HEK293 (cell line): ENCODE results near the gene IL5.

Source experiments
- CTCF ChIA-PET: fragments of 350-600 bp; formaldehyde crosslinking; extraction: SDS; loops from one replicate; lab custom pipeline; 2021; ENCODE audit warnings: antibody characterized with exemption; lab: Yijun Ruan, JAX
- POLR2A ChIA-PET: fragments of 300-600 bp; formaldehyde crosslinking; extraction: SDS; loops from one replicate; lab custom pipeline; 2020; ENCODE audit warnings: antibody characterized with exemption, inconsistent platforms; lab: Yijun Ruan, JAX
- H3K27ac ChIP-seq: fragments of 200-500 bp; sonication (Bioruptor generic); 2 replicates; pipeline ENCODE4 v1.5.1; 2014; ENCODE audit warnings: low read depth, low read length, control low read depth, inconsistent platforms; ENCODE audit errors: extremely low read depth
- H3K36me3 ChIP-seq, 2 experiments: fragments of 200-500 bp in 1 of 2; sonication (Bioruptor generic) in 1 of 2; 1 replicate in 1 of 2; 2 replicates in 1 of 2; pipeline ENCODE4 v1.5.1; 2014 to 2017; ENCODE audit warnings: inconsistent platforms in 2 of 2, low read length in 2 of 2; ENCODE audit not compliant: control insufficient read depth in 2 of 2, insufficient read depth in 1 of 2
- H3K4me1 ChIP-seq: fragments of 200-500 bp; sonication (Bioruptor generic); 2 replicates; pipeline ENCODE4 v1.5.1; 2014; ENCODE audit warnings: mild to moderate bottlenecking, low read length, inconsistent platforms; ENCODE audit not compliant: control insufficient read depth, insufficient read depth
- H3K4me3 ChIP-seq: 2 replicates; pipeline ENCODE4 v1.5.1; 2011; ENCODE audit warnings: low read depth, mild to moderate bottlenecking, control low read depth, low read length, moderate library complexity
- H3K9me3 ChIP-seq: fragments of 200-500 bp; sonication (Bioruptor generic); 2 replicates; pipeline ENCODE4 v1.5.1; 2014; ENCODE audit warnings: low read depth, low read length, inconsistent platforms; ENCODE audit not compliant: control insufficient read depth, insufficient read depth
- EGR2 ChIP-seq: fragments of 450-650 bp; formaldehyde crosslinking; IDR thresholded peaks from 2 replicates; pipeline ENCODE4 v1.5.1; 2016; ENCODE audit warnings: low read depth, missing biosample characterization, missing genetic modification characterization
- GLIS2 ChIP-seq: fragments of 450-650 bp; formaldehyde crosslinking; IDR thresholded peaks from 2 replicates; pipeline ENCODE4 v1.5.1; 2016; ENCODE audit warnings: missing biosample characterization, missing genetic modification characterization
- HOXC10 ChIP-seq: sonication (generic); formaldehyde crosslinking; IDR thresholded peaks from 2 replicates; pipeline ENCODE4 v1.8.1; 2023; ENCODE audit warnings: mild to moderate bottlenecking, missing genetic modification reagents
- KLF10 ChIP-seq: fragments of 450-650 bp; IDR thresholded peaks from 2 replicates; pipeline ENCODE4 v1.5.1; 2018; ENCODE audit warnings: missing biosample characterization, mild to moderate bottlenecking, missing genetic modification characterization
- KLF7 ChIP-seq: fragments of 450-650 bp; formaldehyde crosslinking; IDR thresholded peaks from 2 replicates; pipeline ENCODE4 v1.5.1; 2016; ENCODE audit warnings: missing biosample characterization, missing genetic modification characterization, borderline replicate concordance
- KLF8 ChIP-seq: fragments of 450-650 bp; formaldehyde crosslinking; IDR thresholded peaks from 2 replicates; pipeline ENCODE4 v1.5.1; 2016; ENCODE audit warnings: missing biosample characterization, missing genetic modification characterization
- KLF9 ChIP-seq: fragments of 450-650 bp; formaldehyde crosslinking; IDR thresholded peaks from 2 replicates; pipeline ENCODE4 v1.5.1; 2016; ENCODE audit warnings: missing biosample characterization, missing genetic modification characterization, low read depth
- RBAK ChIP-seq: fragments of 450-650 bp; formaldehyde crosslinking; IDR thresholded peaks from 2 replicates; pipeline ENCODE4 v1.5.1; 2016; ENCODE audit warnings: missing biosample characterization, missing genetic modification characterization
- SCRT2 ChIP-seq: fragments of 450-650 bp; formaldehyde crosslinking; IDR thresholded peaks from 2 replicates; pipeline ENCODE4 v1.5.1; 2016; ENCODE audit warnings: missing biosample characterization, missing genetic modification characterization
- SP2 ChIP-seq: fragments of 450-650 bp; formaldehyde crosslinking; IDR thresholded peaks from 2 replicates; pipeline ENCODE4 v1.5.1; 2016; ENCODE audit warnings: missing biosample characterization, missing genetic modification characterization
- SP3 ChIP-seq: fragments of 450-650 bp; formaldehyde crosslinking; IDR thresholded peaks from 2 replicates; pipeline ENCODE4 v1.5.1; 2016; ENCODE audit warnings: missing biosample characterization, missing genetic modification characterization
- ZBTB1 ChIP-seq: fragments of 450-650 bp; formaldehyde crosslinking; IDR thresholded peaks from 2 replicates; pipeline ENCODE4 v1.5.1; 2016; ENCODE audit warnings: missing biosample characterization, missing genetic modification characterization
- ZBTB48 ChIP-seq: fragments of 450-650 bp; formaldehyde crosslinking; IDR thresholded peaks from 2 replicates; pipeline ENCODE4 v1.5.1; 2016; ENCODE audit warnings: missing biosample characterization, missing genetic modification characterization
- ZFP37 ChIP-seq: fragments of 450-650 bp; formaldehyde crosslinking; IDR thresholded peaks from 2 replicates; pipeline ENCODE4 v1.5.1; 2016; ENCODE audit warnings: missing biosample characterization, missing genetic modification characterization
- ZNF10 ChIP-seq: fragments of 450-650 bp; formaldehyde crosslinking; IDR thresholded peaks from 2 replicates; pipeline ENCODE4 v1.5.1; 2017; ENCODE audit warnings: missing biosample characterization, missing genetic modification characterization
- ZNF155 ChIP-seq: fragments of 450-650 bp; formaldehyde crosslinking; IDR thresholded peaks from 2 replicates; pipeline ENCODE4 v1.5.1; 2016; ENCODE audit warnings: missing biosample characterization, missing genetic modification characterization
- ZNF214 ChIP-seq: fragments of 450-650 bp; formaldehyde crosslinking; IDR thresholded peaks from 2 replicates; pipeline ENCODE4 v1.5.1; 2017; ENCODE audit warnings: missing biosample characterization, mild to moderate bottlenecking, missing genetic modification characterization, borderline replicate concordance
- ZNF24 ChIP-seq: fragments of 450-650 bp; formaldehyde crosslinking; IDR thresholded peaks from 2 replicates; pipeline ENCODE4 v1.5.1; 2016; ENCODE audit warnings: missing biosample characterization, missing genetic modification characterization
- ZNF266 ChIP-seq: fragments of 450-650 bp; formaldehyde crosslinking; IDR thresholded peaks from 2 replicates; pipeline ENCODE4 v1.5.1; 2016; ENCODE audit warnings: missing biosample characterization, missing genetic modification characterization, low read depth
- ZNF335 ChIP-seq: fragments of 450-650 bp; formaldehyde crosslinking; conservative IDR thresholded peaks from 2 replicates; pipeline ENCODE4 v1.5.1; 2016; ENCODE audit warnings: missing biosample characterization, missing genetic modification characterization
- ZNF37A ChIP-seq: fragments of 450-650 bp; IDR thresholded peaks from 2 replicates; pipeline ENCODE4 v1.5.1; 2018; ENCODE audit warnings: missing biosample characterization, missing genetic modification characterization
- ZNF501 ChIP-seq: fragments of 450-650 bp; formaldehyde crosslinking; IDR thresholded peaks from 2 replicates; pipeline ENCODE4 v1.5.1; 2016; ENCODE audit warnings: missing biosample characterization, missing genetic modification characterization
- ZNF549 ChIP-seq: fragments of 450-650 bp; IDR thresholded peaks from 2 replicates; pipeline ENCODE4 v1.5.1; 2018; ENCODE audit warnings: missing biosample characterization, missing genetic modification characterization, mild to moderate bottlenecking, inconsistent platforms, moderate library complexity
- ZNF596 ChIP-seq: fragments of 450-650 bp; IDR thresholded peaks from 2 replicates; pipeline ENCODE4 v1.5.0; 2018; ENCODE audit warnings: missing biosample characterization, mild to moderate bottlenecking, missing genetic modification characterization, moderate library complexity
- ZNF600 ChIP-seq: fragments of 450-650 bp; formaldehyde crosslinking; IDR thresholded peaks from 2 replicates; pipeline ENCODE4 v1.5.1; 2016; ENCODE audit warnings: missing biosample characterization, missing genetic modification characterization
- ZNF747 ChIP-seq: fragments of 450-650 bp; formaldehyde crosslinking; IDR thresholded peaks from 2 replicates; pipeline ENCODE4 v1.5.1; 2016; ENCODE audit warnings: missing biosample characterization, missing genetic modification characterization
- ZNF768 ChIP-seq: fragments of 450-650 bp; formaldehyde crosslinking; IDR thresholded peaks from 2 replicates; pipeline ENCODE4 v1.5.1; 2018; ENCODE audit warnings: missing biosample characterization, mild to moderate bottlenecking, missing genetic modification characterization
- ZSCAN30 ChIP-seq: fragments of 450-650 bp; IDR thresholded peaks from 2 replicates; pipeline ENCODE4 v1.5.1; 2018; ENCODE audit warnings: missing biosample characterization, mild to moderate bottlenecking, missing genetic modification characterization, moderate library complexity
- TF ChIP-seq, protein P1 (sequence below): fragments of 450-650 bp; formaldehyde crosslinking; IDR thresholded peaks from 2 replicates; pipeline ENCODE4 v1.5.1; 2016; ENCODE audit warnings: missing biosample characterization, missing genetic modification characterization
- TF ChIP-seq, protein P2 (sequence below): fragments of 450-650 bp; formaldehyde crosslinking; IDR thresholded peaks from 2 replicates; pipeline ENCODE4 v1.5.1; 2016; ENCODE audit warnings: missing biosample characterization, missing genetic modification characterization
- TF ChIP-seq, protein P3 (sequence below): sonication (generic); formaldehyde crosslinking; IDR thresholded peaks from 2 replicates; pipeline ENCODE4 v1.8.1; 2022; ENCODE audit warnings: mild to moderate bottlenecking, moderate library complexity, missing genetic modification reagents

The IL5 gene

DNA sequence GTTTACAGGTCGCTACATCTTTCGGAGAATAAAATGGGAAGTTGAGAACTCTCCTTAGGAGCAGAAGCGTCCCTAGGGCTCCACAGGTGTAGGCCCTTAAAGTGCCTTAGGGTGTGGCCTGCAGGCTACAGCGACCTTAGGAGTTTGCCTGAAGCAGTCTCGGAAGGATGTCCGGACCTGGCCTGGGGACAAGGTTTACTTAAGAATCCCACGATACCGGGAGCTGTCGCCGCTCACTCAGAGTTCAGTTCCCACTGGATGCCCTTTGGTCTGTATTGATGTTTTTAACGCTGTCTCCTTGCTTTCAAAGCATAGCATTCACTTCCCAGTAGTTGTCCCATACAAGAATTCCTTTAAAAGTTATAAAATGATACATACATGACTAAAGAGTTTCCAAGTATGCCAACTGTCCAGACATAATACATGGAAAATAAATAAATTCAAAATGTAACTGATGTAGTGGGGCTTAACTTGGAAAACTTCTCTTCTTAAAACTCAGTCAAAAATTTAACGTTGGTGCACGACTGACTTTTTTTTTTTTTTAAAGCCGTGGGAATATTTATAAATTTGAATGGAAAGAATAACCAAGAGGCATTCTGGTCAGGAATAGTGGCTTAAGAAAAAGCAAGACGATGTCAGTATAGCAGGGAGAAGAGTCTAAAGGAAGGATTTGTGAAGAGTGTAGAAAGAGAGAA is 14.3 kb upstream of the IL5 start (continued):
- TF ChIP-seq, protein P1, sequence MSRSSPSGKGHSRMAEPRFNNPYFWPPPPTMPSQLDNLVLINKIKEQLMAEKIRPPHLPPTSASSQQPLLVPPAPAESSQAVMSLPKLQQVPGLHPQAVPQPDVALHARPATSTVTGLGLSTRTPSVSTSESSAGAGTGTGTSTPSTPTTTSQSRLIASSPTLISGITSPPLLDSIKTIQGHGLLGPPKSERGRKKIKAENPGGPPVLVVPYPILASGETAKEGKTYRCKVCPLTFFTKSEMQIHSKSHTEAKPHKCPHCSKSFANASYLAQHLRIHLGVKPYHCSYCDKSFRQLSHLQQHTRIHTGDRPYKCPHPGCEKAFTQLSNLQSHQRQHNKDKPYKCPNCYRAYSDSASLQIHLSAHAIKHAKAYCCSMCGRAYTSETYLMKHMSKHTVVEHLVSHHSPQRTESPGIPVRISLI, result no peak
- peak; percentile 57; the same call in 1 of the 2 replicates for TF ChIP-seq KLF7 (tag by site-specific recombination)

DNA sequence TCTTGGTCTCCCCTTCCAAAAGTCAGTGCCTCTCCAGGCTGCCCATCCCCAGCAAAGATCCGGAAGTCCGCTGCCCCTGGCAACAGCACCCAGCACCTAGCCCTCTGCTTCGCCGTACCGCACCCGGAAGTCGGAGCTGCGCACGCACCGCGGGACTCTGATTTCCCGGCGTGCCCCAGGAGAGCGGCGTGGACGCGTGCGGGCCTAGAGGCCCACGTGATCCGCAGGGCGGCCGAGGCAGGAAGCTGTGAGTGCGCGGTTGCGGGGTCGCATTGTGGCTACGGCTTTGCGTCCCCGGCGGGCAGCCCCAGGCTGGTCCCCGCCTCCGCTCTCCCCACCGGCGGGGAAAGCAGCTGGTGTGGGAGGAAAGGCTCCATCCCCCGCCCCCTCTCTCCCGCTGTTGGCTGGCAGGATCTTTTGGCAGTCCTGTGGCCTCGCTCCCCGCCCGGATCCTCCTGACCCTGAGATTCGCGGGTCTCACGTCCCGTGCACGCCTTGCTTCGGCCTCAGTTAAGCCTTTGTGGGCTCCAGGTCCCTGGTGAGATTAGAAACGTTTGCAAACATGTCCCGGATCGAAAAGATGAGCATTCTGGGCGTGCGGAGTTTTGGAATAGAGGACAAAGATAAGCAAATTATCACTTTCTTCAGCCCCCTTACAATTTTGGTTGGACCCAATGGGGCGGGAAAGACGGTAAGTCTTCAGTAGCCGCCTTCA is 13.6 kb upstream of the IL5 start, which contains the start of gene RAD50:
TSS of gene RAD50 (plus strand) at position 215 of the 715 bp plus-strand sequence. CDS start at position 563, 348 bp downstream.
- H3K36me3 ChIP-seq, result peaks cover 16 to 25% of the 10 kb centered on the region in 2 experiments
- H3K9me3 ChIP-seq, result no peaks in the 10 kb centered on the region
- H3K4me3 ChIP-seq, result peak within 1 kb of the TSS; percentile 77
- POLR2A ChIA-PET, result interaction anchor here (1.0 to 1.9 kb wide), 3 partner anchors 14 to 258 kb away, joined by 3 to 8 read pairs (median 3); no protein-coding TSS in a partner anchor
- CTCF ChIA-PET, result interaction anchor here (0.6 kb wide), 2 partner anchors 19 to 796 kb away, joined by 6 read pairs; no protein-coding TSS in a partner anchor
- H3K27ac ChIP-seq, result peak within 1 kb of the TSS; percentile 64
- peaks cover 2% of the 10 kb centered on the region; the same call in 1 of the 2 replicates for H3K4me1 ChIP-seq
- TF ChIP-seq ZNF596 (tag by site-specific recombination) (no peak), GLIS2 (tag by site-specific recombination) (peak; percentile 74), EGR2 (peak; percentile 94), ZNF214 (tag by site-specific recombination) (no peak), ZNF155 (tag by site-specific recombination) (no peak), KLF9 (peak; percentile 72), ZNF501 (tag by site-specific recombination) (peak; percentile 89), KLF10 (no peak), SP2 (tag by site-specific recombination) (peak; percentile 93), ZBTB48 (tag by site-specific recombination) (peak; percentile 64; the same call in 1 of the 2 replicates), ZNF37A (no peak), ZSCAN30 (tag by site-specific recombination) (peak; percentile 83), ZNF24 (tag by site-specific recombination) (peak; percentile 89), SCRT2 (tag by site-specific recombination) (no peak), ZFP37 (peak; percentile 88), ZNF747 (tag by site-specific recombination) (no peak), ZNF549 (no peak), SP3 (tag by site-specific recombination) (peak; percentile 72), ZNF600 (tag by site-specific recombination) (peak; percentile 79), ZNF266 (tag by site-specific recombination) (no peak), HOXC10 (no peak), RBAK (tag by site-specific recombination) (no peak), ZBTB1 (tag by site-specific recombination) (peak; percentile 100), KLF8 (tag by site-specific recombination) (peak; percentile 58; the same call in 1 of the 2 replicates), ZNF10 (tag by site-specific recombination) (peak; percentile 81), ZNF335 (tag by site-specific recombination) (peak; percentile 94), ZNF768 (tag by site-specific recombination) (no peak)
- TF ChIP-seq, protein P2, sequence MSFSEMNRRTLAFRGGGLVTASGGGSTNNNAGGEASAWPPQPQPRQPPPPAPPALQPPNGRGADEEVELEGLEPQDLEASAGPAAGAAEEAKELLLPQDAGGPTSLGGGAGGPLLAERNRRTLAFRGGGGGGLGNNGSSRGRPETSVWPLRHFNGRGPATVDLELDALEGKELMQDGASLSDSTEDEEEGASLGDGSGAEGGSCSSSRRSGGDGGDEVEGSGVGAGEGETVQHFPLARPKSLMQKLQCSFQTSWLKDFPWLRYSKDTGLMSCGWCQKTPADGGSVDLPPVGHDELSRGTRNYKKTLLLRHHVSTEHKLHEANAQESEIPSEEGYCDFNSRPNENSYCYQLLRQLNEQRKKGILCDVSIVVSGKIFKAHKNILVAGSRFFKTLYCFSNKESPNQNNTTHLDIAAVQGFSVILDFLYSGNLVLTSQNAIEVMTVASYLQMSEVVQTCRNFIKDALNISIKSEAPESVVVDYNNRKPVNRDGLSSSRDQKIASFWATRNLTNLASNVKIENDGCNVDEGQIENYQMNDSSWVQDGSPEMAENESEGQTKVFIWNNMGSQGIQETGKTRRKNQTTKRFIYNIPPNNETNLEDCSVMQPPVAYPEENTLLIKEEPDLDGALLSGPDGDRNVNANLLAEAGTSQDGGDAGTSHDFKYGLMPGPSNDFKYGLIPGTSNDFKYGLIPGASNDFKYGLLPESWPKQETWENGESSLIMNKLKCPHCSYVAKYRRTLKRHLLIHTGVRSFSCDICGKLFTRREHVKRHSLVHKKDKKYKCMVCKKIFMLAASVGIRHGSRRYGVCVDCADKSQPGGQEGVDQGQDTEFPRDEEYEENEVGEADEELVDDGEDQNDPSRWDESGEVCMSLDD (tag by site-specific recombination), result peak; percentile 80
- TF ChIP-seq, protein P3, sequence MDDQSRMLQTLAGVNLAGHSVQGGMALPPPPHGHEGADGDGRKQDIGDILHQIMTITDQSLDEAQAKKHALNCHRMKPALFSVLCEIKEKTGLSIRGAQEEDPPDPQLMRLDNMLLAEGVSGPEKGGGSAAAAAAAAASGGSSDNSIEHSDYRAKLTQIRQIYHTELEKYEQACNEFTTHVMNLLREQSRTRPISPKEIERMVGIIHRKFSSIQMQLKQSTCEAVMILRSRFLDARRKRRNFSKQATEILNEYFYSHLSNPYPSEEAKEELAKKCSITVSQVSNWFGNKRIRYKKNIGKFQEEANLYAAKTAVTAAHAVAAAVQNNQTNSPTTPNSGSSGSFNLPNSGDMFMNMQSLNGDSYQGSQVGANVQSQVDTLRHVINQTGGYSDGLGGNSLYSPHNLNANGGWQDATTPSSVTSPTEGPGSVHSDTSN (CRISPR knock-in tag), result peak; percentile 89
